CD4-positive, alpha-beta T cell treated with Interleukin-6 at 100 ng/mL for 8 hours (primary cell): ENCODE data around the gene SH2D1B.

ENCODE experiments used
- DNase-seq: peaks from one replicate; pipeline ENCODE4 v3.0.0-alpha.2; 2020; ENCODE audit warnings: mixed read lengths, low spot score

The SH2D1B gene

GRCh38 chr1:162398999-162399580 is 12.8 kb downstream of the SH2D1B start:
- DNase-seq: no peak

- no peak for DNase-seq
Observed at GRCh38 chr1:162397943-162398560, 13.9 kb downstream of the SH2D1B start.

- no peak for DNase-seq
Observed at GRCh38 chr1:162397039-162397448, 14.9 kb downstream of the SH2D1B start.

GRCh38 chr1:162396201-162396906 is 15.6 kb downstream of the SH2D1B start:
- DNase-seq: no peak

GRCh38 chr1:162391790-162392563 is 20.0 kb downstream of the SH2D1B start:
- DNase-seq: no peak

- DNase-seq: no peak
Observed at GRCh38 chr1:162390396-162391185, 21.3 kb downstream of the SH2D1B start.

- DNase-seq: no peak
Observed at GRCh38 chr1:162389971-162390370, 22.0 kb downstream of the SH2D1B start.

GRCh38 chr1:162389021-162389818 is 22.7 kb downstream of the SH2D1B start:
- no peak for DNase-seq

- DNase-seq: no peak
Observed at GRCh38 chr1:162388615-162389014, 23.3 kb downstream of the SH2D1B start.

GRCh38 chr1:162388083-162388594 is 23.8 kb downstream of the SH2D1B start:
- DNase-seq: no peak

- DNase-seq: no peak
Observed at GRCh38 chr1:162387226-162388082, 24.5 kb downstream of the SH2D1B start.

GRCh38 chr1:162386292-162387225 is 25.4 kb downstream of the SH2D1B start:
- DNase-seq: no peak

- DNase-seq: no peak
Observed at GRCh38 chr1:162385702-162386101, 26.2 kb downstream of the SH2D1B start.

- no peak for DNase-seq
Observed at GRCh38 chr1:162385280-162385623, 26.7 kb downstream of the SH2D1B start.

- no peak for DNase-seq
Observed at GRCh38 chr1:162384601-162385279, 27.2 kb downstream of the SH2D1B start.

- no peak for DNase-seq
Observed at GRCh38 chr1:162384116-162384515, 27.8 kb downstream of the SH2D1B start.

- no peak for DNase-seq
Observed at GRCh38 chr1:162383516-162383915, 28.4 kb downstream of the SH2D1B start.

GRCh38 chr1:162383091-162383490 is 28.8 kb downstream of the SH2D1B start:
- DNase-seq: no peak
